HCT116 (cell line): ENCODE measurements around the gene CCDC116. TPM values are rescaled to one million over a fixed set of nuclear protein-coding genes. Genes with fewer than 3 reads are reported as not detected.
A peak's percentile ranks its signal among the peaks of the same experiment; 100 is the strongest.

Experiments
- ATAC-seq: fragments of 200-7000 bp; cut with Tn5 transposase; 2 replicates; pipeline ENCODE4 v1.9.1; 2020; ENCODE audit warnings: mild to moderate bottlenecking, moderate library complexity
- BruUV-seq: library from RNA; stranded (reverse); fragments of 400-500 nt; replicated peaks from 2 replicates; lab custom pipeline; 2021; lab: Mats Ljungman, UMichigan
- CTCF ChIA-PET: fragments of 300-600 bp; sonication (Branson Sonifier 250); formaldehyde crosslinking; loops from one replicate; lab custom pipeline; 2021; ENCODE audit warnings: antibody characterized with exemption; lab: Charles Lee
- POLR2A ChIA-PET: fragments of 300-600, 350-600 bp; sonication (Branson Sonifier 250); formaldehyde crosslinking; loops from one replicate; lab custom pipeline; 2021; ENCODE audit warnings: antibody characterized with exemption; lab: Charles Lee
- RAD21 ChIA-PET, 2 experiments: fragments of 300-600 bp; sonication (Branson Sonifier 250); formaldehyde crosslinking; loops; one replicate each; lab custom pipeline; 2023; ENCODE audit warnings: low total read pairs in 2 of 2; ENCODE audit not compliant: uncharacterized antibody in 2 of 2, unreplicated experiment in 2 of 2, low non-redundant PET in 1 of 2; lab: Charles Lee
- DNase-seq: peaks from one replicate; pipeline ENCODE4 v3.0.0-alpha.2; 2010; ENCODE audit warnings: low read depth, low spot score
- H2AFZ ChIP-seq: fragments of 200-600 bp; shearing (Covaris generic), sonication (generic); 2 replicates; pipeline ENCODE4 v1.6.1; 2017; ENCODE audit warnings: low read depth, mixed run types, mixed read lengths, antibody characterized with exemption, low read length; ENCODE audit not compliant: poor library complexity, severe bottlenecking
- H3K27ac ChIP-seq: 2 replicates; pipeline ENCODE4 v1.5.1; 2012; ENCODE audit warnings: low read depth, low read length
- H3K27me3 ChIP-seq: fragments of 200-600 bp; sonication (generic); 2 replicates; pipeline ENCODE4 v1.6.1; 2016; ENCODE audit warnings: mixed run types, low read length, mixed read lengths; ENCODE audit not compliant: insufficient read depth
- H3K36me3 ChIP-seq, 2 experiments: fragments of 200-500 bp in 1 of 2; fragments of 200-600 bp in 1 of 2; sonication (Bioruptor generic) in 1 of 2; sonication (generic) in 1 of 2; 2 replicates each; pipeline versions ENCODE4 v1.5.1 to v1.6.1; 2014 to 2016; ENCODE audit warnings: low read length in 2 of 2, inconsistent platforms in 1 of 2, mixed read lengths in 1 of 2, mixed run types in 1 of 2; ENCODE audit not compliant: insufficient read depth in 2 of 2, control insufficient read depth in 1 of 2
- H3K4me1 ChIP-seq, 2 experiments: fragments of 200-600 bp in 1 of 2; sonication (generic) in 1 of 2; 2 replicates each; pipeline versions ENCODE4 v1.5.1 to v1.6.1; 2012 to 2017; ENCODE audit warnings: low read length in 2 of 2, inconsistent platforms in 1 of 2, mild to moderate bottlenecking in 1 of 2, mixed read lengths in 1 of 2, mixed run types in 1 of 2, moderate library complexity in 1 of 2; ENCODE audit not compliant: insufficient read depth in 2 of 2, control insufficient read depth in 1 of 2
- H3K4me2 ChIP-seq: fragments of 200-600 bp; sonication (generic); 2 replicates; pipeline ENCODE4 v1.6.1; 2017; ENCODE audit warnings: mixed run types, low read length, mixed read lengths
- H3K4me3 ChIP-seq, 2 experiments: fragments of 200-600 bp in 1 of 2; sonication (generic) in 1 of 2; replicated peaks in 1 of 2; 2 replicates each; pipeline ENCODE4 v1.5.1; 2011 to 2016; ENCODE audit warnings: low read length in 2 of 2, control low read depth in 1 of 2, low read depth in 1 of 2, mild to moderate bottlenecking in 1 of 2, mixed read lengths in 1 of 2, mixed run types in 1 of 2
- H3K79me2 ChIP-seq: fragments of 200-600 bp; sonication (generic); 2 replicates; pipeline ENCODE4 v1.6.1; 2017; ENCODE audit warnings: mild to moderate bottlenecking, mixed run types, low read length, moderate library complexity, mixed read lengths; ENCODE audit not compliant: insufficient read depth
- H3K9ac ChIP-seq: fragments of 200-600 bp; sonication (generic); 2 replicates; pipeline ENCODE4 v1.6.1; 2016; ENCODE audit warnings: low read length, mixed read lengths
- H3K9me2 ChIP-seq: fragments of 200-600 bp; sonication (generic), shearing (Covaris generic); 2 replicates; pipeline ENCODE4 v1.6.1; 2017; ENCODE audit warnings: mixed run types, mild to moderate bottlenecking, moderate library complexity; ENCODE audit not compliant: insufficient read depth
- H3K9me3 ChIP-seq, 2 experiments: fragments of 200-500 bp in 1 of 2; fragments of 200-600 bp in 1 of 2; sonication (Bioruptor generic) in 1 of 2; sonication (generic) in 1 of 2; 2 replicates each; pipeline ENCODE4 v1.6.1; 2014 to 2017; ENCODE audit warnings: low read length in 2 of 2, mixed read lengths in 2 of 2, inconsistent platforms in 1 of 2, low read depth in 1 of 2, mild to moderate bottlenecking in 1 of 2, mixed run types in 1 of 2, moderate library complexity in 1 of 2; ENCODE audit not compliant: control insufficient read depth in 1 of 2, insufficient read depth in 1 of 2
- H4K20me1 ChIP-seq: fragments of 200-600 bp; sonication (generic), shearing (Covaris generic); 2 replicates; pipeline ENCODE4 v1.6.1; 2017; ENCODE audit warnings: mixed run types, mild to moderate bottlenecking, moderate library complexity; ENCODE audit not compliant: insufficient read depth
- ATF3 ChIP-seq: IDR thresholded peaks from 2 replicates; pipeline ENCODE4 v1.6.1; 2012
- CEBPB ChIP-seq: IDR thresholded peaks from 2 replicates; pipeline ENCODE4 v1.6.1; 2012; ENCODE audit warnings: low read depth
- EGR1 ChIP-seq: IDR thresholded peaks from 2 replicates; pipeline ENCODE4 v1.6.1; 2012; ENCODE audit warnings: low read depth
- EZH2phosphoT487 ChIP-seq: fragments of 200-600 bp; IDR thresholded peaks from 2 replicates; pipeline ENCODE4 v1.6.1; 2018; ENCODE audit warnings: antibody characterized with exemption, borderline replicate concordance
- MAX ChIP-seq: IDR thresholded peaks from 2 replicates; pipeline ENCODE4 v1.6.1; 2012
- RAD21 ChIP-seq: IDR thresholded peaks from 2 replicates; pipeline ENCODE4 v1.6.1; 2012; ENCODE audit warnings: low read depth, mild to moderate bottlenecking
- SRF ChIP-seq: IDR thresholded peaks from 2 replicates; pipeline ENCODE4 v1.6.1; 2012; ENCODE audit warnings: low read depth
- intact Hi-C: fragments of 100-400 bp; cut with micrococcal nuclease; formaldehyde crosslinking; loops from 2 replicates; pipeline ENCODE4 v1.10.0; 2022
- total RNA-seq: library from RNA; stranded (reverse); gene quantifications from one replicate; pipeline ENCODE4 v1.2.1, GENCODE V29; 2021; ENCODE audit not compliant: unreplicated experiment

The CCDC116 gene
- total RNA-seq, 1 experiment from 2014 or later, result 0.66 TPM

DNA sequence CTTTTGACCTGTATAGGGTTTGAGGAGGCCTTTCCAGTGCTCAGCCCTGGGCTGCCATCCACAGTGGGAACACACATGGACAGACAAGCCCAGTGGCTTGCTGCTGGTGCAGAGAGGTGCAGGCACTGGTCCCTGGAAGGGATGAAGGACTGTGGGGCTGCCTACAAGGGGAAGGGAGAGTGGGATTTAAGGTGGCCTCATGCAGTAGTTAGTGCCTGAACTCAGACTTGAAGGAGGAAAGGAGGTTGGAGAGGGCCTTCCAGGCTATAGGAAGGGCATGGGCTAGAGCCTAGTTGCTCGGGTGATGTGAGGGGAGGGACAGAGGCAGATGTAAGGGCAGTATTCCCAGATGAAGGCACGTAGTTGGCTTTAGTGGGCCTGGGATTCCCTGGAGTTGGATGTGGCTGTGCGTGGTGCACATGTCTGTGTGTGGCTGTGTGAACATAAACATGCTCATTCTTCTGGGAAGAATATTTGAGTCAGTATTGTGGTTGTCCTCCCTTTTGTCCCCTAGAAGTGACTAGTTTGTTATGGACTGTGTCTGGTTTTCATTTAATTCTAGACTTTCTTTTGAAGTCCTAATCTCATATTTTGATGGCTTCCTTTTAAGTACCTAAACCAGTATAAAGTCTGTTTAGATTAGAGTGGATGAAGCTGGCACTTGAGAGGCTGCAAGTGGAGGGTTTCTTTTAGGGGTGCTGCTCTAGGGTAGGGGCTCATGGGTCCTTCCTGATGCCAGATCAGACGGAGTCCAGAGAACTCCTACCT lies 21.2 kb upstream of the CCDC116 start:
- Histone ChIP-seq H3K4me3 (no peak overlapping the region), H3K9me2 (no peaks in the 10 kb centered on the region), H3K4me1 (peaks cover 15 to 24% of the 10 kb centered on the region in 2 experiments), H3K36me3 (peaks cover 13 to 31% of the 10 kb centered on the region in 2 experiments), H3K79me2 (peaks cover 95% of the 10 kb centered on the region), H3K4me2 (no peak overlapping the region), H3K9me3 (no peaks in the 10 kb centered on the region), H3K27me3 (no peaks in the 10 kb centered on the region), H4K20me1 (peaks cover 21% of the 10 kb centered on the region; the same call in 1 of the 2 replicates), H3K27ac (no peak overlapping the region), H3K9ac (no peak overlapping the region), H2AFZ (no peak overlapping the region)
- TSS peak; percentile 23 for BruUV-seq
- no peak for ATAC-seq
- POLR2A ChIA-PET, result no interaction called here
- no peak for DNase-seq
- RAD21 ChIA-PET, result no interaction called here
- TF ChIP-seq EZH2phosphoT487 (no peak), ATF3 (no peak), CEBPB (no peak), MAX (no peak), RAD21 (no peak), EGR1 (no peak), SRF (no peak)
- CTCF ChIA-PET, result no interaction called here
- intact Hi-C loops, result no loop called here

- peak; percentile 58 for ATAC-seq
- BruUV-seq, result no TSS peak
- H3K9me2 ChIP-seq, result no peaks in the 10 kb centered on the region
- peaks cover 3 to 9% of the 10 kb centered on the region in 2 experiments; a peak in 3 of 4 replicates for H3K4me1 ChIP-seq
- no peak overlapping the region for H3K4me2 ChIP-seq
- no peak overlapping the region for H3K4me3 ChIP-seq
- no peak overlapping the region for H3K27ac ChIP-seq
- H3K36me3 ChIP-seq, result peaks cover 13 to 31% of the 10 kb centered on the region in 2 experiments
- H2AFZ ChIP-seq, result no peak overlapping the region
- ChIA-PET CTCF (no interaction called here), RAD21 (no interaction called here), POLR2A (no interaction called here)
- intact Hi-C loops, result no loop called here
- no peaks in the 10 kb centered on the region for H3K9me3 ChIP-seq
- peaks cover 18% of the 10 kb centered on the region; the same call in 1 of the 2 replicates for H4K20me1 ChIP-seq
- no peak for DNase-seq
- peaks cover 95% of the 10 kb centered on the region for H3K79me2 ChIP-seq
- no peak overlapping the region for H3K9ac ChIP-seq
- no peaks in the 10 kb centered on the region for H3K27me3 ChIP-seq
- TF ChIP-seq RAD21, result no peak
These were observed 19.7 kb upstream of the CCDC116 start for GRCh38 chr22:21612858-21613257.
